ENCODE measurements around the gene ICE2.

Gene ICE2

DNA sequence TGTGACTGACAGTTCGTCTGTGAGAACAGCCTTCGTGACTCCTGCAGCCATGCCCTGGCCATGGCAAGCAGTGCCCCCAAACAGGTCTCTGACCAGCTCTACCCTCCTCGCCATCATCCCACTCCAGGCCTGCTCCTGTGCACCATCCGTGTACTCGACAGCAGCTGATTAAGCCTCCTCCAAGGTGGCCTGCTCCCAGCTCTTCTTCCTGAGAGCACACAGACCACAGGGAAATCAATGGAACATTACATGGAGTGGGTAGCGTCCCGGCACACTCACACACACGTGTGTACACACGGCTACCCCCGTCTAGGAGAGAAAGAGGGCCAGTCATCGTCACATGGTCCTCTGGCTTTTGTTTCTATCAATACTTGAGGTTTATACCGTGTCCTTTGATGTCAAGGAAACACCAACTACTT is 102.3 kb downstream of the ICE2 start:
- no peak overlapping the region for H2BK120ac ChIP-seq (ENCODE audit: low read depth, low read length)
- no CpG with 5 or more reads among the region's 12 CpGs for WGBS, 2 donors (ENCODE audit: extremely low coverage in 2 of 2, insufficient read length in 2 of 2, insufficient replicate concordance in 1 of 2)
- no peak overlapping the region for H3K27ac ChIP-seq (replicated peaks; ENCODE audit: low read length)
- peak overlapping the region; percentile 89 for H3K18ac ChIP-seq (ENCODE audit: low read length)
- H3K4me2 ChIP-seq (ENCODE audit: insufficient read depth, low read length, poor library complexity, severe bottlenecking), result no peak overlapping the region
- no peak overlapping the region for H2AFZ ChIP-seq (ENCODE audit: low read length)
- H3K23ac ChIP-seq (ENCODE audit: low read depth, low read length, poor library complexity), result peak overlapping the region; percentile 80
- no peak overlapping the region for H3K9ac ChIP-seq (ENCODE audit: low read depth, low read length, poor library complexity)
- no peaks in the 10 kb centered on the region for H3K9me3 ChIP-seq (replicated peaks in 1 of 2; ENCODE audit: control insufficient read depth in 2 of 2, insufficient read depth in 1 of 2, low read depth in 1 of 2, low read length in 2 of 2)
- peaks cover 31% of the 10 kb centered on the region in 2 donors for H3K4me1 ChIP-seq (ENCODE audit: control insufficient read depth in 2 of 2, insufficient read depth in 1 of 2, low read depth in 1 of 2, low read length in 2 of 2)
- H3K36me3 ChIP-seq (replicated peaks in 1 of 2; ENCODE audit: control insufficient read depth in 2 of 2, insufficient read depth in 2 of 2, low read length in 2 of 2), result no peaks in the 10 kb centered on the region
- peak overlapping the region; percentile 93 for H2BK12ac ChIP-seq (ENCODE audit: low read length)
- no peak for DNase-seq (ENCODE audit: low spot score)
- no peak overlapping the region for H4K8ac ChIP-seq (ENCODE audit: low read depth, low read length)
- H4K91ac ChIP-seq (ENCODE audit: low read depth, low read length, poor library complexity), result peak overlapping the region; percentile 22
- H3K14ac ChIP-seq (ENCODE audit: low read length), result peak overlapping the region; percentile 33
- H3K4ac ChIP-seq (ENCODE audit: low read length), result peak overlapping the region; percentile 26
- H2AK5ac ChIP-seq (ENCODE audit: low read depth, low read length), result peak overlapping the region; percentile 88
- H2BK5ac ChIP-seq (ENCODE audit: low read length), result peak overlapping the region; percentile 22
- H2BK15ac ChIP-seq (ENCODE audit: low read length), result peak overlapping the region; percentile 79
- H3K79me1 ChIP-seq (ENCODE audit: low read depth, low read length), result no peaks in the 10 kb centered on the region
- peaks cover 0 to 2% (median 0%) of the 10 kb centered on the region in 3 experiments for H3K27me3 ChIP-seq (ENCODE audit: control insufficient read depth in 3 of 3, insufficient read depth in 3 of 3, low read depth in 1 of 3, low read length in 3 of 3)
- no peak overlapping the region for H3K4me3 ChIP-seq (ENCODE audit: low read length in 2 of 2)

DNA sequence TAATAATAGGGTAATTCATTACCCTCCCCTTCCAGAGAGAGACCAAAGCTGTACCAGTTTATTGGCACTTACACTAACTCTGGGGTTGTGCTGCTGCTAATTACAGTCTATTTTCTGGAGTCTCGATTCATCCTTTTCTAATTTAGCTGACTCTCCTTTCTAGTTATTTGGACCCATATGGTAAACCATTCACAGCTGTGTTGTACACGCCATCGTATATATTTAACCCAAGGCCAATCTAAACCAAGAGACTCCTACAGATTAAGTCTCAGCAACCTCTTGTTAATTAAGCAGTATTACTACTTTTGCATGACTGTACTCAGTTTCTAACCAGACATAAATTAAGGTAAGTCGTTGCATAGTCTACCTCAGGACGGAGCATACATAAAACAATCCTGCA is 103.6 kb downstream of the ICE2 start:
- H3K27ac ChIP-seq (replicated peaks; ENCODE audit: low read length), result no peak overlapping the region
- peak overlapping the region; percentile 73 for H2AFZ ChIP-seq (ENCODE audit: low read length)
- no peak overlapping the region for H3K4ac ChIP-seq (ENCODE audit: low read length)
- no peak overlapping the region for H3K9ac ChIP-seq (ENCODE audit: low read depth, low read length, poor library complexity)
- no peaks in the 10 kb centered on the region for H3K27me3 ChIP-seq (ENCODE audit: control insufficient read depth in 3 of 3, insufficient read depth in 3 of 3, low read depth in 1 of 3, low read length in 3 of 3)
- H2BK12ac ChIP-seq (ENCODE audit: low read length), result no peak overlapping the region
- H3K18ac ChIP-seq (ENCODE audit: low read length), result no peak overlapping the region
- no peak overlapping the region for H4K8ac ChIP-seq (ENCODE audit: low read depth, low read length)
- no peak overlapping the region for H3K23ac ChIP-seq (ENCODE audit: low read depth, low read length, poor library complexity)
- WGBS, 2 donors (ENCODE audit: extremely low coverage in 2 of 2, insufficient read length in 2 of 2, insufficient replicate concordance in 1 of 2), result no CpG with 5 or more reads among the region's 5 CpGs
- DNase-seq (ENCODE audit: low spot score), result no peak
- H3K14ac ChIP-seq (ENCODE audit: low read length), result no peak overlapping the region
- no peak overlapping the region for H3K4me3 ChIP-seq (ENCODE audit: low read length in 2 of 2)
- no peaks in the 10 kb centered on the region for H3K9me3 ChIP-seq (replicated peaks in 1 of 2; ENCODE audit: control insufficient read depth in 2 of 2, insufficient read depth in 1 of 2, low read depth in 1 of 2, low read length in 2 of 2)
- H3K4me2 ChIP-seq (ENCODE audit: insufficient read depth, low read length, poor library complexity, severe bottlenecking), result no peak overlapping the region
- no peak overlapping the region for H2AK5ac ChIP-seq (ENCODE audit: low read depth, low read length)
- H2BK5ac ChIP-seq (ENCODE audit: low read length), result no peak overlapping the region
- H3K36me3 ChIP-seq (replicated peaks in 1 of 2; ENCODE audit: control insufficient read depth in 2 of 2, insufficient read depth in 2 of 2, low read length in 2 of 2), result no peaks in the 10 kb centered on the region
- peaks cover 33 to 39% of the 10 kb centered on the region in 2 donors for H3K4me1 ChIP-seq (ENCODE audit: control insufficient read depth in 2 of 2, insufficient read depth in 1 of 2, low read depth in 1 of 2, low read length in 2 of 2)
- H4K91ac ChIP-seq (ENCODE audit: low read depth, low read length, poor library complexity), result no peak overlapping the region
- H2BK120ac ChIP-seq (ENCODE audit: low read depth, low read length), result no peak overlapping the region
- no peaks in the 10 kb centered on the region for H3K79me1 ChIP-seq (ENCODE audit: low read depth, low read length)
- no peak overlapping the region for H2BK15ac ChIP-seq (ENCODE audit: low read length)

DNA sequence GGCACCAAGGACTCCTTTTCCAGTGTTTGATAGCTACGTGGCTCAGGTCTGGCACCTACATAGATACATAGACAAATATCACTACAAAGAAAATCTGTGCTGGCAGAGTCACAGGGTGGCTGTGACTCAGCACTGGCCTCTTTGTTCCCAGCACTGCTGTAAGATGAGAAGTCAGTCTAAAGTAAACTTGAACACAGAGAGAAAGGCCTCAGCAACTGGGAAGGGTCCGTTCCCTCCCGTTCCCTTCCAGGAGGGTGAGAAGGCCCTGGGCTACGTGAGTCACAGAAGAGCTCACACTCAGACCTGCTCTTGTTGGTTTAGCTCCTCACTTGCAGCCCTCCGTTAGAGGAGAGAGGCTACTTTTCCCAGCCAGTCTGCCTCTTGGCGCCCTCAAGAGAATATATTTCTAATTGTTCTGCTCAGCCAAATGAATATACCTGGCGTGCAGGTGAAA is 104.3 kb downstream of the ICE2 start:
- no peak overlapping the region for H2BK12ac ChIP-seq (ENCODE audit: low read length)
- H2BK15ac ChIP-seq (ENCODE audit: low read length), result no peak overlapping the region
- H3K36me3 ChIP-seq (replicated peaks in 1 of 2; ENCODE audit: control insufficient read depth in 2 of 2, insufficient read depth in 2 of 2, low read length in 2 of 2), result no peaks in the 10 kb centered on the region
- H2BK120ac ChIP-seq (ENCODE audit: low read depth, low read length), result no peak overlapping the region
- H2AK5ac ChIP-seq (ENCODE audit: low read depth, low read length), result no peak overlapping the region
- no peak for DNase-seq (ENCODE audit: low spot score)
- no peak overlapping the region for H4K8ac ChIP-seq (ENCODE audit: low read depth, low read length)
- H3K4ac ChIP-seq (ENCODE audit: low read length), result no peak overlapping the region
- peak overlapping the region; percentile 32 for H3K18ac ChIP-seq (ENCODE audit: low read length)
- no peak overlapping the region for H3K14ac ChIP-seq (ENCODE audit: low read length)
- H3K79me1 ChIP-seq (ENCODE audit: low read depth, low read length), result no peaks in the 10 kb centered on the region
- no peak overlapping the region for H2BK5ac ChIP-seq (ENCODE audit: low read length)
- peaks cover 31 to 34% of the 10 kb centered on the region in 2 donors for H3K4me1 ChIP-seq (ENCODE audit: control insufficient read depth in 2 of 2, insufficient read depth in 1 of 2, low read depth in 1 of 2, low read length in 2 of 2)
- H4K91ac ChIP-seq (ENCODE audit: low read depth, low read length, poor library complexity), result no peak overlapping the region
- peak overlapping the region; percentile 73 for H2AFZ ChIP-seq (ENCODE audit: low read length)
- H3K23ac ChIP-seq (ENCODE audit: low read depth, low read length, poor library complexity), result no peak overlapping the region
- no peak overlapping the region for H3K27ac ChIP-seq (replicated peaks; ENCODE audit: low read length)
- H3K9me3 ChIP-seq (replicated peaks in 1 of 2; ENCODE audit: control insufficient read depth in 2 of 2, insufficient read depth in 1 of 2, low read depth in 1 of 2, low read length in 2 of 2), result no peaks in the 10 kb centered on the region
- no peak overlapping the region for H3K4me3 ChIP-seq (ENCODE audit: low read length in 2 of 2)
- no peak overlapping the region for H3K4me2 ChIP-seq (ENCODE audit: insufficient read depth, low read length, poor library complexity, severe bottlenecking)
- WGBS, 2 donors (ENCODE audit: extremely low coverage in 2 of 2, insufficient read length in 2 of 2, insufficient replicate concordance in 1 of 2), result no CpG with 5 or more reads among the region's 7 CpGs
- no peak overlapping the region for H3K9ac ChIP-seq (ENCODE audit: low read depth, low read length, poor library complexity)
- H3K27me3 ChIP-seq (ENCODE audit: control insufficient read depth in 3 of 3, insufficient read depth in 3 of 3, low read depth in 1 of 3, low read length in 3 of 3), result no peaks in the 10 kb centered on the region

DNA sequence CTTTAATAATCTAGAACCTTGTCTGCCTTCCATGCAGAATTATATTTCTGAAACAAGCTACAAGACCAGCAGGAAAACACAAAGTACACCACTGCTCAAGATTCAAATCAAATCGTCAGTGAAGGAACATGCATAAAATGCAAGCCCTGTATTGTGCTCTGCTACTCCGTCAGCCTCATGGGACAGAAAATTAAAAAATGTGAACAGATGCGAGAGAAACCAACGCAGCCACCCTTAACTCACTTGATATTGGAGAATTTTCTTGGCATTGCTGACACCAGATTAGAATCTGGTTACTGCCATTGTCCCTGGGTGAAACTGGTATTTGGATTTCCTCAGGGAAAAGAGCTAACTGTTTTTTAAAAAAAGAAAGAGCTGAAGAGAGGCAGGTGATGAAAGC is 104.7 kb downstream of the ICE2 start:
- peaks cover 0 to 4% of the 10 kb centered on the region in 2 donors for H3K9me3 ChIP-seq (replicated peaks in 1 of 2; ENCODE audit: control insufficient read depth in 2 of 2, insufficient read depth in 1 of 2, low read depth in 1 of 2, low read length in 2 of 2)
- no peak for DNase-seq (ENCODE audit: low spot score)
- H4K91ac ChIP-seq (ENCODE audit: low read depth, low read length, poor library complexity), result no peak overlapping the region
- no peak overlapping the region for H2BK5ac ChIP-seq (ENCODE audit: low read length)
- H3K4me3 ChIP-seq (ENCODE audit: low read length in 2 of 2), result no peak overlapping the region
- no CpG with 5 or more reads among the region's 4 CpGs for WGBS, 2 donors (ENCODE audit: extremely low coverage in 2 of 2, insufficient read length in 2 of 2, insufficient replicate concordance in 1 of 2)
- no peak overlapping the region for H3K18ac ChIP-seq (ENCODE audit: low read length)
- H3K27ac ChIP-seq (replicated peaks; ENCODE audit: low read length), result no peak overlapping the region
- H3K27me3 ChIP-seq (ENCODE audit: control insufficient read depth in 3 of 3, insufficient read depth in 3 of 3, low read depth in 1 of 3, low read length in 3 of 3), result no peaks in the 10 kb centered on the region
- H3K4ac ChIP-seq (ENCODE audit: low read length), result no peak overlapping the region
- H3K79me1 ChIP-seq (ENCODE audit: low read depth, low read length), result no peaks in the 10 kb centered on the region
- no peak overlapping the region for H3K14ac ChIP-seq (ENCODE audit: low read length)
- H2AFZ ChIP-seq (ENCODE audit: low read length), result peak overlapping the region; percentile 73
- no peak overlapping the region for H3K23ac ChIP-seq (ENCODE audit: low read depth, low read length, poor library complexity)
- H4K8ac ChIP-seq (ENCODE audit: low read depth, low read length), result no peak overlapping the region
- H3K9ac ChIP-seq (ENCODE audit: low read depth, low read length, poor library complexity), result no peak overlapping the region
- no peak overlapping the region for H2BK120ac ChIP-seq (ENCODE audit: low read depth, low read length)
- peaks cover 28 to 30% of the 10 kb centered on the region in 2 donors for H3K4me1 ChIP-seq (ENCODE audit: control insufficient read depth in 2 of 2, insufficient read depth in 1 of 2, low read depth in 1 of 2, low read length in 2 of 2)
- H2BK15ac ChIP-seq (ENCODE audit: low read length), result no peak overlapping the region
- no peak overlapping the region for H2AK5ac ChIP-seq (ENCODE audit: low read depth, low read length)
- no peak overlapping the region for H3K4me2 ChIP-seq (ENCODE audit: insufficient read depth, low read length, poor library complexity, severe bottlenecking)
- no peak overlapping the region for H2BK12ac ChIP-seq (ENCODE audit: low read length)
- H3K36me3 ChIP-seq (replicated peaks in 1 of 2; ENCODE audit: control insufficient read depth in 2 of 2, insufficient read depth in 2 of 2, low read length in 2 of 2), result no peaks in the 10 kb centered on the region

Measured in neuronal stem cell (in vitro differentiated cells).